GM21526 (cell line): ENCODE measurements around the gene CNTRL.
"Not testable (repeated sequence)": the region's sequence is repeated elsewhere in the genome, so short reads cannot be mapped to it uniquely, and the experiment has no call there.

Source experiments
- ATAC-seq: cut with Tn5 transposase; IDR thresholded peaks from one replicate; pipeline ENCODE4 v1.9.1; 2021; ENCODE audit warnings: moderate library complexity; ENCODE audit not compliant: unreplicated experiment, low FRiP score

Gene CNTRL

GRCh38 chr9:121071756-121072421 lies 2.9 kb upstream of the CNTRL start:
- ATAC-seq = no peak

- no peak for ATAC-seq
Measured at GRCh38 chr9:121073038-121073437, 1.7 kb upstream of the CNTRL start.

GRCh38 chr9:121075251-121076036 lies 689 bp downstream of the CNTRL start:
- ATAC-seq = no peak

GRCh38 chr9:121082075-121082474 lies 7.3 kb downstream of the CNTRL start:
- no peak for ATAC-seq

- ATAC-seq = no peak
Measured at GRCh38 chr9:121085661-121086060, 10.9 kb downstream of the CNTRL start.

GRCh38 chr9:121088576-121088975 lies 13.8 kb downstream of the CNTRL start:
- ATAC-seq = no peak

- not testable (repeated sequence) for ATAC-seq
Measured at GRCh38 chr9:121090743-121091142, 16.0 kb downstream of the CNTRL start.

- no peak for ATAC-seq
Measured at GRCh38 chr9:121095057-121095456, 20.3 kb downstream of the CNTRL start.

- ATAC-seq = no peak
Measured at GRCh38 chr9:121098567-121099198, 23.9 kb downstream of the CNTRL start.

- ATAC-seq = not testable (repeated sequence)
Measured at GRCh38 chr9:121104054-121104453, 29.3 kb downstream of the CNTRL start.

- ATAC-seq = no peak
Measured at GRCh38 chr9:121105531-121105930, 30.8 kb downstream of the CNTRL start.

GRCh38 chr9:121107029-121107428 lies 32.3 kb downstream of the CNTRL start:
- no peak for ATAC-seq

GRCh38 chr9:121107881-121108280 lies 33.1 kb downstream of the CNTRL start:
- no peak for ATAC-seq

GRCh38 chr9:121115466-121115865 lies 40.7 kb downstream of the CNTRL start:
- ATAC-seq = no peak

- no peak for ATAC-seq
Measured at GRCh38 chr9:121118266-121118665, 43.5 kb downstream of the CNTRL start.

- ATAC-seq = no peak
Measured at GRCh38 chr9:121120386-121120785, 45.6 kb downstream of the CNTRL start.

- ATAC-seq = peak; percentile 97
Measured at GRCh38 chr9:121121582-121122087, 46.9 kb downstream of the CNTRL start.

GRCh38 chr9:121122246-121123032 lies 47.7 kb downstream of the CNTRL start:
- no peak for ATAC-seq

GRCh38 chr9:121123816-121124535 lies 49.2 kb downstream of the CNTRL start:
- no peak for ATAC-seq

GRCh38 chr9:121125590-121125989 lies 50.8 kb downstream of the CNTRL start:
- no peak for ATAC-seq
